ENCODE results near the gene RPS3. TPM values are rescaled to one million over a fixed set of nuclear protein-coding genes. Genes with fewer than 3 reads are reported as not detected.

The RPS3 gene
- total RNA-seq, 8 experiments from 2014 or later: 1,093 to 3,288 (median 2,247) TPM

DNA sequence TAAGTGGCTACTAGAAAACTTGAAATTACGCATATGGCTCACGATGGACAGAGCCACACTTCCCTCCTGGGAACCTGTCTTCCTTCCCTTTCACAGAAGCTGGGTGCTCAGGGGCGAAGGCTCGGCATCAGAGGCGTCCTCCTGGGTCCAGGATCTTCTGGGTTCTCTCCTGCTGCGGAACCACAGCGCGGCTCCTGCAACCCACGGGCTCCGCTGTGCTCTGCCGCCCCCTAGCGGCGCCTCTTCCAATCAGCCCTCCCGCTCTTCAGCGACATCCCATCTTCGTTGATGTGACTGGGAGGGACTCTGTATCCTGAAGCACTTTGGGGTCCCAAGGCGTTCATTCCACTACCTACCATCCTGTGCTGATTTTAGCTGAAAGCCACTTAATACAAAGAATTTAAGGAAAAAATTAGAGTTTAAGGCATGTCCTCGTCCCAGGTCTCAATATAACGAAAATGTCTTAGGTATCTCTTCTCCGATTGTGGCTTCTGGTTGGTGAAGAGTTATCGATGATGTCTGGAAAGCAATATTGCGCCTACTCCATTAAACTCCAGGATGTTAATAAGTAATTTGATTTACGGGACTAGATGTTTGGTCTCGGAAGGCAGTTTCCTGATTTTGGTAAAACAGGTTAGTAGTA is 14.8 kb upstream of the RPS3 start:
- peaks cover 0 to 7% of the 10 kb centered on the region in 2 donors for H3K4me1 ChIP-seq (replicated peaks in 1 of 2)
- ATAC-seq (replicated peaks in 6 of 8): peak; percentile 35 to 81 (median 74)
- WGBS, 10 experiments: 8 to 82% (median 33%) methylated on average over 3 to 15 of the region's 24 CpGs
- in situ Hi-C loops (cut with MboI; ENCODE audit: low pct_unique_long_range_greater_than_20kb in 2 of 9, low sequenced_read_pairs in 9 of 9, unreplicated experiment in 9 of 9): loop anchor here (10.0 to 25.0 kb wide), 5 partner anchors 90 to 153 kb away; partner anchors contain the start of gene GDPD5 (in 2 of the 9)
- H3K27ac ChIP-seq: no peak overlapping the region
- H3K4me3 ChIP-seq: no peak overlapping the region

DNA sequence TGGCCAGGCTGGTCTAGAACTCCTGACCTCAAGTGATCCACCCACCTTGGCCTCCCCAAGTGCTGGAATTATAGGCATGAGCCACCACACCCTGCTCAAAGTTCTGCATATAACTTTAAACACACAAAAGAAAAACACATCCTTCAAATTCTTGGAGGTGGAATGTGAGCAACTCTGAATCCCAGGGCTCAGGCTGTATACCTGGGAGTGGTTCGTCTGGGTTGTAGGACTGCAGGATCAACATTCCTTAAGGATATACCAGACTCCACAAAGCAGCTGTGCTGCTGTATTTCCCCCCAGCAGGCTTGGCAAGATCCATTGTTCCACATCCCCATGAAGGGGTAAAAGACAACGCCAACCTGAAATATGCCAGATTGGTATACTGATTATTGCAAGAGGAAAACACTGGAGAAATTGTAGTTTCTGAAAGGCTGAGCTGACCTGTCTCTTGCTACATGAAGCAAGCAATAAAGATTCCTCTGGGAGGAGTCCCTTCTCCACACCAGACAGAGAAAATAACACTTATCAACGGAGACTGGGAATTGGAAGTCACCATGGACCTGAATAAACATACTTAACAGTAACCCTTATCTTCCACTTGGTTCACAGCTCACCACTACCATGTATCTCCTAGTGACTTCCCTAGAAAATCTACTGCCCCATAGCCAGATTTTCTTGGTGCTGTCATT is 12.2 kb upstream of the RPS3 start:
- H3K4me3 ChIP-seq: no peak overlapping the region
- peaks cover 0 to 7% of the 10 kb centered on the region in 2 donors for H3K4me1 ChIP-seq (replicated peaks in 1 of 2)
- no peak overlapping the region for H3K27ac ChIP-seq
- 24 to 100% (median 57%) methylated on average over 1 to 3 of the region's 3 CpGs; no CpG with 5 or more reads in 3 of the 10 experiments for WGBS, 10 experiments
- ATAC-seq (replicated peaks in 6 of 8): peak in 2 of 8 experiments; percentile 53 to 66
- in situ Hi-C loops (cut with MboI; ENCODE audit: low pct_unique_long_range_greater_than_20kb in 2 of 9, low sequenced_read_pairs in 9 of 9, unreplicated experiment in 9 of 9): loop anchor here (10.0 to 25.0 kb wide), 5 partner anchors 92 to 150 kb away; partner anchors contain the start of gene GDPD5 (in 2 of the 9)

DNA sequence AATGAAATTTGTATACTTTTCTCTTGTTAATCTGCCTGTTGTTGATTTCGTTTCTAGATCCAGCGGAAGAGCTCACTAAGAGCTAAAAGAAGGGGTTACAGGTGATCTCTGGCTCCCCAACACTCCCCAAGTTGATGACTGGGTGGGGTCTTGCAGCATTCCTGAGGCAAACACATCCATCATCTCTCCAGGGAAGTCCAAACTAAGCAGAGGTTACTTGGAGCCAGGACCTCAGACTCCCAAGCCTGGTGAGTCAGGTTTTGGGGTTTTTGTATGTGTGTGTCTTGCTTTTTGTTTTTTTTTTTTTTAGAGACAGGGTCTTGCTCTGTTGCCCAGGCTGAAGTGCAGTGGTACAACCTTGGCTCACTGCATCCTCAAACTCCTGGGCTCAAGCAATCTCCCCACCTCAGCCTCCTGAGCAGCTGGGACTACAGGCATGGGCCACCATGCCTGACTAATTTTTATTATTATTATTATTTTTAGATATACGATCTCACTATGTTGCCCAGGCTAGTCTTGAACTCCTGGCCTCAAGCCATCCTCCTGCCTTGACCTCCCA is 11.5 kb upstream of the RPS3 start:
- ATAC-seq (replicated peaks in 6 of 8): no peak
- in situ Hi-C loops (cut with MboI; ENCODE audit: low pct_unique_long_range_greater_than_20kb in 2 of 9, low sequenced_read_pairs in 9 of 9, unreplicated experiment in 9 of 9): loop anchor here (10.0 to 25.0 kb wide), 5 partner anchors 93 to 149 kb away; partner anchors contain the start of gene GDPD5 (in 2 of the 9)
- Histone ChIP-seq H3K27ac (no peak overlapping the region), H3K4me3 (no peak overlapping the region), H3K4me1 (replicated peaks in 1 of 2) (peaks cover 0 to 7% of the 10 kb centered on the region in 2 donors)
- 38 to 100% (median 78%) methylated on average over 2 to 3 of the region's 3 CpGs; no CpG with 5 or more reads in 2 of the 10 experiments for WGBS, 10 experiments

- peaks cover 0 to 7% of the 10 kb centered on the region in 2 donors for H3K4me1 ChIP-seq (replicated peaks in 1 of 2)
- in situ Hi-C loops (cut with MboI; ENCODE audit: low pct_unique_long_range_greater_than_20kb in 2 of 9, low sequenced_read_pairs in 9 of 9, unreplicated experiment in 9 of 9): loop anchor here (10.0 to 25.0 kb wide), 5 partner anchors 94 to 149 kb away; partner anchors contain the start of gene GDPD5 (in 2 of the 9)
- H3K4me3 ChIP-seq: no peak overlapping the region
- H3K27ac ChIP-seq: no peak overlapping the region
- ATAC-seq (replicated peaks in 6 of 8): peak; percentile 68 to 84 (median 82)
- WGBS, 10 experiments: 0 to 83% (median 14%) methylated on average over 1 to 6 of the region's 9 CpGs; no CpG with 5 or more reads in 2 of the 10 experiments
Measured at GRCh38 chr11:75388386-75389275, 10.7 kb upstream of the RPS3 start.

GRCh38 chr11:75389276-75389605 is 10.1 kb upstream of the RPS3 start:
- H3K4me3 ChIP-seq: no peak overlapping the region
- no peak overlapping the region for H3K27ac ChIP-seq
- peaks cover 0 to 7% of the 10 kb centered on the region in 2 donors for H3K4me1 ChIP-seq (replicated peaks in 1 of 2)
- ATAC-seq (replicated peaks in 6 of 8): no peak
- 0 to 94% (median 80%) methylated on average over 1 to 4 of the region's 11 CpGs; no CpG with 5 or more reads in 5 of the 10 experiments for WGBS, 10 experiments
- in situ Hi-C loops (cut with MboI; ENCODE audit: low pct_unique_long_range_greater_than_20kb in 2 of 9, low sequenced_read_pairs in 9 of 9, unreplicated experiment in 9 of 9): loop anchor here (10.0 to 25.0 kb wide), 5 partner anchors 94 to 148 kb away; partner anchors contain the start of gene GDPD5 (in 2 of the 9)

- Histone ChIP-seq H3K4me3 (no peak overlapping the region), H3K4me1 (replicated peaks in 1 of 2) (peaks cover 0 to 7% of the 10 kb centered on the region in 2 donors), H3K27ac (no peak overlapping the region)
- in situ Hi-C loops (cut with MboI; ENCODE audit: low pct_unique_long_range_greater_than_20kb in 2 of 9, low sequenced_read_pairs in 9 of 9, unreplicated experiment in 9 of 9): loop anchor here (10.0 to 25.0 kb wide), 5 partner anchors 95 to 147 kb away; partner anchors contain the start of gene GDPD5 (in 2 of the 9)
- WGBS, 10 experiments: 38 to 93% (median 93%) methylated on average over 3 to 5 of the region's 7 CpGs; no CpG with 5 or more reads in 7 of the 10 experiments
- no peak for ATAC-seq (replicated peaks in 6 of 8)
Measured at GRCh38 chr11:75389925-75390324, 9.4 kb upstream of the RPS3 start.

DNA sequence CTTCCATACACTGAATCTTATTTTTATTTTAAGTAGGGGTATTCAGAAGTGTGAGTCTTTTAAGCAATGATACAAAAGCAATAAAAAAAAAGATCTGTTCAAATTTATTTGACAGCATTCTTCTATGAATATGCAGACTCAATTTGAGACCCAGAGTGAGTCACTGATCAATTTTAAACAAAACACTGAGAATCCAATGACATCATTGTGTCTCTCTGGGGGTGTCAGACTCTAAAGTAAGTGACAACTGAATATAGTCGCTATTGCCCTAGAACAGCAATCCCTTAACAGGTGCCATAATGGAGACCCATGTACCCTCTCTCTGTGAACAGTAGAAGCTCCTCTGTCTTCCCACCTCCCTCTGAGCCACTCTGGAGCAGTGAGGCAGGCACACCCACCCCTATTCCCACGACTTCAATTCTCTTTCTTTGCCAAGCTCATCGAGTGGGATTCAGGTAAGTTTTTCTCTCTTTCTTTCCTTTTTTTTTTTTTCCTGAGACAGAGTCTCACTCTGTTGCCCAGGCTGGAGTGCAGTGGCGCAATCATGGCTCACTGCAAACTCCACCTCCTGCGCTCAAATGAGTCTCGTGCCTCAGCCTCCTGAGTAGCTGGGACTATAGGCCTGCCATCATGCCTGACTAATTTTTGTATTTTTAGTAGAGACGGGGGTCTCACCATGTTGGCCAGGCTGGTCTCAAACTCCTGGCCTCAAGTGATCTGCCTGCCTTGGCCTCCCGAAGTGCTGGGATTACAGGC is 5.1 kb upstream of the RPS3 start:
- peak in 6 of 8 experiments; percentile 27 to 95 (median 72) for ATAC-seq (replicated peaks in 6 of 8)
- Histone ChIP-seq H3K4me1 (replicated peaks in 1 of 2) (peaks cover 0 to 3% of the 10 kb centered on the region in 2 donors), H3K27ac (no peak overlapping the region), H3K4me3 (no peak overlapping the region)
- WGBS, 10 experiments: 29 to 100% (median 58%) methylated on average over 1 to 8 of the region's 8 CpGs
- in situ Hi-C loops (cut with MboI; ENCODE audit: low pct_unique_long_range_greater_than_20kb in 2 of 9, low sequenced_read_pairs in 9 of 9, unreplicated experiment in 9 of 9): loop anchor here in 3 of 9 experiments (25.0 kb wide), 2 partner anchors 107 to 143 kb away; partner anchors contain the start of gene GDPD5 (in 2 of the 3)

DNA sequence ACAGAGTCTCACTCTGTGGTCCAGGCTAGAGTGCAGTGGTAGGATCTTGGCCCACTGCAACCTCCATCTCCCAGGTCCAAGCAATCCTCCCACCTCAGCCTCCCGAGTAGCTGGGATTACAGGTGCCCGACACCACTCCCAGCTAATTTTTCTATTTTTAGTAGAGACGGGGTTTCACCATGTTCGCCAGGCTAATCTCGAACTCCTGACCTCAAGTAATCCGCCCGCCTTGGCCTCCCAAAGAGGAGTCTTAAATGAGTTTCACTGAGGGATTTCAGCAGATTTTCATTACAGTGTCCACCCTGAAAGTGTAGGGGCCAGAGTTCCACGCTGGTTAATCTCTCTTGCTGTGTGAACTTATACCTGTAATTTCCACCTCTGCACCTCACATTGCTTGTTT is 412 bp upstream of the RPS3 start:
- H3K4me3 ChIP-seq: peak overlapping the region in 3 of 5 donors; percentile 90 to 98 (median 98)
- ATAC-seq (replicated peaks in 6 of 8): no peak

GRCh38 chr11:75400146-75400865 is 988 bp downstream of the RPS3 start:
- Histone ChIP-seq H3K4me3 (peak overlapping the region; percentile 50 to 98 (median 90)), H3K4me1 (replicated peaks in 1 of 2) (peaks cover 16 to 20% of the 10 kb centered on the region in 2 donors), H3K27ac (peak overlapping the region; percentile 87 to 96)
- in situ Hi-C loops (cut with MboI; ENCODE audit: low pct_unique_long_range_greater_than_20kb in 2 of 9, low sequenced_read_pairs in 9 of 9, unreplicated experiment in 9 of 9): no loop called here
- 0 to 9% (median 0%) methylated on average over 1 to 10 of the region's 11 CpGs for WGBS, 10 experiments
- ATAC-seq (replicated peaks in 6 of 8): peak in 2 of 8 experiments; percentile 4 to 6

More for the DNA sequence above, 412 bp upstream of the RPS3 start:
- peaks cover 16 to 20% of the 10 kb centered on the region in 2 donors for H3K4me1 ChIP-seq (replicated peaks in 1 of 2)
- H3K27ac ChIP-seq: no peak overlapping the region
- in situ Hi-C loops (cut with MboI; ENCODE audit: low pct_unique_long_range_greater_than_20kb in 2 of 9, low sequenced_read_pairs in 9 of 9, unreplicated experiment in 9 of 9): loop anchor here in 3 of 9 experiments (25.0 kb wide), 2 partner anchors 112 to 138 kb away; partner anchors contain the start of gene GDPD5 (in 2 of the 3)
- WGBS, 10 experiments: 32 to 100% (median 64%) methylated on average over 1 to 8 of the region's 8 CpGs; no CpG with 5 or more reads in 3 of the 10 experiments

DNA sequence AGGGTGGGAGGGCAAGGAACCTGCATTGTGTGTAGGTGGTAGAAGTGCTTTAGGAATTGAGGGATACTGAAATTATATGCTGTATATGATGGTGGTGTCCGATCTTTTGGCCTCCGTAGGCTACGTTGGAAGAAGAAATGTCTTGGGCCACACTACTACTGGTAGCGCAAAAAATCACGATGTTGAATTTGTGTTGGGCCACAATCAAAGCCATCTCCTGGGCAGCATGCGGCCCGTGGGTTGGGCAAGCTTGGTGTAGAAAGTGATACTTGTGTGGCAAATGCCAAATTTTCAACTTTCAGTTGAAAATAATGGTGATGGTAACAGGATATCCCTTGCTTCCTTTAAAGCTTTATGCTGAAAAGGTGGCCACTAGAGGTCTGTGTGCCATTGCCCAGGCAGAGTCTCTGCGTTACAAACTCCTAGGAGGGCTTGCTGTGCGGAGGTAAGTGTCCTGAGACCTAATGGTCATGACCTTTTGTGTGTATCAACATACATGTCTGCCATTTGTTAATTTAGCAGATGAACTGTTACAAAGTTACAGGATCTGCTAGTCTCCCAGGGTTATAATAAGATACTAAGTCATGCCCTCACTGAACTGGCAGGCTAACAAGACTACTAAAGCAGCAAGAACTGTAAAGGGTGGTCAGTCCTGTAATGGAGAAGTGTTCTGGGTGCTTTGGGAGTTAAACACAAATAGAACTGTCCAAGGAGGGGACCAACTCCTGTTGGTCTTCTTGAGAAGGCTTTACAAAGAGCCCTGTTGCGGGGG is 2.9 kb downstream of the RPS3 start:
- H3K4me3 ChIP-seq: no peak overlapping the region

More for the DNA sequence above, 2.9 kb downstream of the RPS3 start:
- H3K27ac ChIP-seq: no peak overlapping the region
- no peak for ATAC-seq (replicated peaks in 6 of 8)
- in situ Hi-C loops (cut with MboI; ENCODE audit: low pct_unique_long_range_greater_than_20kb in 2 of 9, low sequenced_read_pairs in 9 of 9, unreplicated experiment in 9 of 9): no loop called here
- WGBS, 10 experiments: 66 to 100% (median 96%) methylated on average over 2 to 10 of the region's 10 CpGs
- H3K4me1 ChIP-seq (replicated peaks in 1 of 2): peaks cover 16 to 20% of the 10 kb centered on the region in 2 donors
